ENCODE measurements around the gene PTPN1.

DNA sequence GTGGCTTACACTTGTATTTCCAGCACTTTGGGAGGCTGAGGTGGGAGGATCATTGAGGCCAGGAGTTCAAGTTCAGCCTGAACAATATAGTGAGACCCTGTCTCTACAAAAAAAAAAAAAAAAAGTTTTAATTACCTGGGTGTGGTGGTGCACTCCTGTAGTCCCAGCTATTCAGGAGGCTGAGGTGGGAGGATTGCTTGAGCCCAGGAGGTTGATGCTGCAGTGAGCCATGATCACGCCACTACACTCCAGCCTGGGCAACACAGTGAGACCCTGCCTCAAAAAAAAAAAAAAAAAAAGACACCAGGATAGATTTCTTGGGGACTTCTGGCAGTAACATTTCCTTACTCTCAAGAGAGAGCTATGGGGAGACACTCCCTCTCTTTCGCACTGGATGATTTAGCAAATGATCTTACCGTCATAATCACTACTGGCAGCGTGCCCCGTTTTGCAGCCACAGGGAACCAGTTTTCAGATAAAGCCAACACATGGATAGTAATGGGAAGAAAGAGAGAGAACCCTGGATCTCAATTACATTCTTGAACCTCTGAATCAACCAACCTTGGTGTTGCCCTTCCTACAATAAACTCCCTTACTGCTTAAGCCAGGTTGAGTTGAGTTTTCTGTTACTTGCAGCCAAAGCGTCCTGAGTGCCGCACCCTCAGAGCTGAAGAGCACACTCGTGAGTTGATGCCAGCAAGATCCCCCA lies 18.1 kb upstream of the PTPN1 start:
- TF ChIP-seq, protein P1, sequence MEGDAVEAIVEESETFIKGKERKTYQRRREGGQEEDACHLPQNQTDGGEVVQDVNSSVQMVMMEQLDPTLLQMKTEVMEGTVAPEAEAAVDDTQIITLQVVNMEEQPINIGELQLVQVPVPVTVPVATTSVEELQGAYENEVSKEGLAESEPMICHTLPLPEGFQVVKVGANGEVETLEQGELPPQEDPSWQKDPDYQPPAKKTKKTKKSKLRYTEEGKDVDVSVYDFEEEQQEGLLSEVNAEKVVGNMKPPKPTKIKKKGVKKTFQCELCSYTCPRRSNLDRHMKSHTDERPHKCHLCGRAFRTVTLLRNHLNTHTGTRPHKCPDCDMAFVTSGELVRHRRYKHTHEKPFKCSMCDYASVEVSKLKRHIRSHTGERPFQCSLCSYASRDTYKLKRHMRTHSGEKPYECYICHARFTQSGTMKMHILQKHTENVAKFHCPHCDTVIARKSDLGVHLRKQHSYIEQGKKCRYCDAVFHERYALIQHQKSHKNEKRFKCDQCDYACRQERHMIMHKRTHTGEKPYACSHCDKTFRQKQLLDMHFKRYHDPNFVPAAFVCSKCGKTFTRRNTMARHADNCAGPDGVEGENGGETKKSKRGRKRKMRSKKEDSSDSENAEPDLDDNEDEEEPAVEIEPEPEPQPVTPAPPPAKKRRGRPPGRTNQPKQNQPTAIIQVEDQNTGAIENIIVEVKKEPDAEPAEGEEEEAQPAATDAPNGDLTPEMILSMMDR (conservative IDR thresholded peaks at IDR 0.05 in 1 of 2, IDR thresholded peaks at IDR 0.05 in 1 of 2; ENCODE audit: low read depth in 1 of 2, low read length in 2 of 2), result no peak
- no peak for TF ChIP-seq EZH2 (IDR thresholded peaks at IDR 0.05; ENCODE audit: low read length, missing control alignments)
